HepG2 (cell line): ENCODE measurements around the gene CA10. TPM values are rescaled to one million over a fixed set of nuclear protein-coding genes. Genes with fewer than 3 reads are reported as not detected.

Source experiments
- ATAC-seq: fragments of 200-7000 bp; cut with Tn5 transposase; 3 replicates; pipeline ENCODE4 v1.9.1; 2020; ENCODE audit warnings: mild to moderate bottlenecking, moderate library complexity
- BruUV-seq: library from RNA; stranded (reverse); fragments of 400-500 nt; replicated peaks from 2 replicates; lab custom pipeline; 2021; lab: Mats Ljungman, UMichigan
- CTCF ChIA-PET: fragments of 300-600 bp; formaldehyde crosslinking; extraction: SDS; loops from one replicate; lab custom pipeline; 2021; ENCODE audit warnings: low total read pairs, inconsistent platforms, low intra/inter-chr PET ratio; lab: Yijun Ruan, JAX
- POLR2A ChIA-PET: fragments of 350-600 bp; sonication (Branson Sonifier 250); formaldehyde crosslinking; loops from one replicate; lab custom pipeline; 2020; ENCODE audit warnings: antibody characterized with exemption, inconsistent platforms; lab: Yijun Ruan, JAX
- DNase-seq: peaks from one replicate; pipeline ENCODE4 v3.0.0-alpha.2; 2015; ENCODE audit warnings: low spot score
- FAIRE-seq: peaks from 3 replicates; lab custom pipeline; 2011; peaks lifted over from hg19 to GRCh38; lab: Jason Lieb, UNC
- H2AFZ ChIP-seq: one replicate; pipeline ENCODE4 v1.6.1; 2011; ENCODE audit warnings: low read length, inconsistent platforms
- H3K27ac ChIP-seq: fragments of 300-600 bp; 3 replicates; pipeline ENCODE4 v1.8.0; 2011; ENCODE audit warnings: mixed run types, mild to moderate bottlenecking, mixed read lengths, low read length, inconsistent platforms; ENCODE audit not compliant: insufficient read depth; ENCODE audit errors: extremely low read length
- H3K27me3 ChIP-seq, 2 experiments: fragments of 200-600 bp in 1 of 2; 2 replicates in 1 of 2; 3 replicates in 1 of 2; pipeline versions ENCODE4 v1.6.0 to v1.8.0; 2011; ENCODE audit warnings: low read length in 2 of 2, mild to moderate bottlenecking in 2 of 2, moderate library complexity in 2 of 2, inconsistent platforms in 1 of 2; ENCODE audit not compliant: insufficient read depth in 2 of 2, control insufficient read depth in 1 of 2
- H3K36me3 ChIP-seq, 2 experiments: fragments of 200-600 bp in 1 of 2; replicated peaks in 1 of 2; 2 replicates in 1 of 2; 3 replicates in 1 of 2; pipeline versions ENCODE4 v1.5.1 to v1.8.0; 2011; ENCODE audit warnings: low read length in 2 of 2, inconsistent platforms in 1 of 2; ENCODE audit not compliant: insufficient read depth in 2 of 2, control insufficient read depth in 1 of 2
- H3K4me1 ChIP-seq: 2 replicates; pipeline ENCODE4 v1.5.1; 2012; ENCODE audit warnings: low read length, inconsistent platforms; ENCODE audit not compliant: insufficient read depth
- H3K4me2 ChIP-seq: 2 replicates; pipeline ENCODE4 v1.6.0; 2011; ENCODE audit warnings: low read depth, low read length, inconsistent platforms
- H3K4me3 ChIP-seq, 3 experiments: fragments of 200-600 bp in 1 of 3; sonication (generic), shearing (Covaris generic) in 1 of 3; replicated peaks in 1 of 3; 2 replicates each; pipeline ENCODE4 v1.5.1; 2011 to 2016; ENCODE audit warnings: low read length in 3 of 3, inconsistent platforms in 2 of 3, low read depth in 2 of 3, mild to moderate bottlenecking in 2 of 3, control low read depth in 1 of 3, mixed read lengths in 1 of 3; ENCODE audit not compliant: insufficient read depth in 1 of 3
- H3K79me2 ChIP-seq: one replicate; pipeline ENCODE4 v1.6.1; 2011; ENCODE audit warnings: low read length, inconsistent platforms; ENCODE audit not compliant: insufficient read depth
- H3K9ac ChIP-seq: 2 replicates; pipeline ENCODE4 v1.6.0; 2011; ENCODE audit warnings: mild to moderate bottlenecking, low read depth, low read length, inconsistent platforms; ENCODE audit not compliant: insufficient read depth
- H3K9me3 ChIP-seq: 2 replicates; pipeline ENCODE4 v1.5.1; 2012; ENCODE audit warnings: mild to moderate bottlenecking, low read length
- H4K20me1 ChIP-seq: 2 replicates; pipeline ENCODE4 v1.6.0; 2011; ENCODE audit warnings: inconsistent platforms, mild to moderate bottlenecking, low read length, moderate library complexity; ENCODE audit not compliant: insufficient read depth
- AGO2 ChIP-seq: fragments of 200-400 bp; formaldehyde crosslinking; optimal IDR thresholded peaks from 2 replicates; pipeline ENCODE3; 2017; ENCODE audit warnings: mild to moderate bottlenecking, low read depth, low read length, moderate library complexity
- CEBPB ChIP-seq: IDR thresholded peaks from 2 replicates; pipeline ENCODE4 v1.6.1; 2011; ENCODE audit warnings: low read depth, low read length, improper control_type of control experiment, borderline replicate concordance
- PCBP2 ChIP-seq: fragments of 200-400 bp; formaldehyde crosslinking; optimal IDR thresholded peaks from 2 replicates; pipeline ENCODE3; 2018; ENCODE audit warnings: low read length, low read depth; ENCODE audit not compliant: poor library complexity, severe bottlenecking
- RAD51 ChIP-seq: fragments of 450-650 bp; IDR thresholded peaks from 2 replicates; pipeline ENCODE4 v1.6.1; 2016; ENCODE audit warnings: borderline replicate concordance
- ZNF17 ChIP-seq: sonication (generic); formaldehyde crosslinking; IDR thresholded peaks from 2 replicates; pipeline ENCODE4 v1.5.0; 2020; ENCODE audit warnings: mild to moderate bottlenecking, missing genetic modification reagents
- WGBS: methylation state at CpG from one replicate; pipeline ENCODE4 v1.1.6; 2017; ENCODE audit warnings: low lambda C conversion rate; 5-methylcytosine and 5-hydroxymethylcytosine counted together
- in situ Hi-C: cut with HindIII; loops from 2 replicates; pipeline ENCODE4 v1.10.0; 2017; ENCODE audit warnings: low pct_unique_long_range_greater_than_20kb; ENCODE audit not compliant: extremely low pct_ligation_motif_present
- intact Hi-C: fragments of 100-400 bp; cut with micrococcal nuclease; formaldehyde crosslinking; loops from one replicate; pipeline ENCODE4 v1.10.0; 2022; ENCODE audit not compliant: unreplicated experiment
- polyA plus RNA-seq, 8 experiments: library from polyadenylated mRNA; depleted of rRNA in 3 of 8; stranded (reverse) in 7 of 8; unstranded in 1 of 8; fragments of >200 nt; fragmentation: Illumina TruSeq in 4 of 8; extraction: Trizol in 4 of 8; gene quantifications; 2 replicates each; pipeline versions ENCODE4 v1.2.1 to v1.2.3, GENCODE V29; 2011 to 2016; ENCODE audit warnings: low read depth in 4 of 8, missing spikeins in 1 of 8, mixed read lengths in 1 of 8; ENCODE audit not compliant: insufficient read depth in 1 of 8
- total RNA-seq, 5 experiments: library from RNA; depleted of rRNA; stranded (reverse); fragments of >200 nt; fragmentation: Illumina TruSeq; extraction: Trizol; gene quantifications; 2 replicates each; pipeline ENCODE4 v1.2.3, GENCODE V29; 2016; ENCODE audit warnings: low read depth in 1 of 5
- TF ChIP-seq, protein P1 (sequence below): sonication (generic); formaldehyde crosslinking; IDR thresholded peaks from 2 replicates; pipeline ENCODE4 v1.5.0; 2020; ENCODE audit warnings: missing genetic modification reagents
- TF ChIP-seq, protein P2 (sequence below): IDR thresholded peaks from 2 replicates; pipeline ENCODE4 v1.6.1; 2016

CA10 gene
- total and polyA plus RNA-seq, 2 of the 13 experiments (the other 11 are each of a cell fraction or from before 2014, with no cell fraction given): not detected

DNA sequence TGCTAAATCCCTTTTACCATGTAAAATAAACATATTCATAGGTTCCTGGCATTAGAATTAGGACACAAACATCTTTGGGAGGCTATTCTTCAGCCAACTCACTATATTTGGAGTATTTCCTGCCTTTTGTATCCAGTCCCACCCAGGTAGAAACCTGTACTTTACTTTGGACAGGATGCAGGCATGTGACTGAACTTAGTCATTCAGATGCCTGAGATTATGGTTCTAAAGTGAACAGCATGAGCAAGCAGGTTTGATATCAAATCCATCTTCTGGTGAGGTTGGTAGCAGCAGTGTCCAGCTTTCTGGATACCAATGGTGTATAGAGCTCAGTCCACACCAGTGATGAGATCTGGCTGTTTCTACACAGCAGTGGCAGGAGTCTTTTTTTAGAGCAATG, 20.2 kb downstream of the CA10 start:
- ATAC-seq: no peak

DNA sequence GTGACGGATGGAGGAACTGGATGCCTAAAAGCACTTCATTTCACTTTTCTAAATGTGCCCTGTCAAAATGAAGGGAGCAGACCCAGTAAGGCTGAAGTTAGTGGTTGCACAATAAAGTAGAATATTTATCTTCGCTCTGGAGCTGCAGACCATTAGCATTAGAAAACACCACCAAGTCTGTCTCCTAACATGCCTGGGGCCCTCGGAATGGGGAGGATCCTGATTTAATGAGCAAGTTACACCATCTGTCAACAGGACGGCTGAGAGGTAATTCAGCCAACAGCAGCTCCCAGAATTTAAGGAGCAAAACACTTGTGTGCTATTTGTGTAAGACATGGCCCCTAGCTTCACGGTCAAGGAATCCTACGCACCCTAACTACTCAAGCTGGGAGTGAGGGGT, 22.3 kb downstream of the CA10 start:
- ATAC-seq: no peak
- H3K4me3 ChIP-seq: no peak overlapping the region
- H3K27ac ChIP-seq: no peak overlapping the region
- no peaks in the 10 kb centered on the region for H3K9me3 ChIP-seq
- 16% methylated on average over 6 of the region's 6 CpGs for WGBS
- H3K4me2 ChIP-seq: no peak overlapping the region
- no peaks in the 10 kb centered on the region for H3K27me3 ChIP-seq
- H3K36me3 ChIP-seq: no peaks in the 10 kb centered on the region
- no TSS peak for BruUV-seq
- no peak for DNase-seq
- in situ Hi-C loops: no loop called here
- no peak overlapping the region for H2AFZ ChIP-seq
- H4K20me1 ChIP-seq: no peaks in the 10 kb centered on the region
- CTCF ChIA-PET: no interaction called here
- TF ChIP-seq, protein P1, sequence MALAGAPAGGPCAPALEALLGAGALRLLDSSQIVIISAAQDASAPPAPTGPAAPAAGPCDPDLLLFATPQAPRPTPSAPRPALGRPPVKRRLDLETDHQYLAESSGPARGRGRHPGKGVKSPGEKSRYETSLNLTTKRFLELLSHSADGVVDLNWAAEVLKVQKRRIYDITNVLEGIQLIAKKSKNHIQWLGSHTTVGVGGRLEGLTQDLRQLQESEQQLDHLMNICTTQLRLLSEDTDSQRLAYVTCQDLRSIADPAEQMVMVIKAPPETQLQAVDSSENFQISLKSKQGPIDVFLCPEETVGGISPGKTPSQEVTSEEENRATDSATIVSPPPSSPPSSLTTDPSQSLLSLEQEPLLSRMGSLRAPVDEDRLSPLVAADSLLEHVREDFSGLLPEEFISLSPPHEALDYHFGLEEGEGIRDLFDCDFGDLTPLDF (CRISPR knock-in tag): no peak
- TF ChIP-seq AGO2: no peak
- TF ChIP-seq, protein P2, sequence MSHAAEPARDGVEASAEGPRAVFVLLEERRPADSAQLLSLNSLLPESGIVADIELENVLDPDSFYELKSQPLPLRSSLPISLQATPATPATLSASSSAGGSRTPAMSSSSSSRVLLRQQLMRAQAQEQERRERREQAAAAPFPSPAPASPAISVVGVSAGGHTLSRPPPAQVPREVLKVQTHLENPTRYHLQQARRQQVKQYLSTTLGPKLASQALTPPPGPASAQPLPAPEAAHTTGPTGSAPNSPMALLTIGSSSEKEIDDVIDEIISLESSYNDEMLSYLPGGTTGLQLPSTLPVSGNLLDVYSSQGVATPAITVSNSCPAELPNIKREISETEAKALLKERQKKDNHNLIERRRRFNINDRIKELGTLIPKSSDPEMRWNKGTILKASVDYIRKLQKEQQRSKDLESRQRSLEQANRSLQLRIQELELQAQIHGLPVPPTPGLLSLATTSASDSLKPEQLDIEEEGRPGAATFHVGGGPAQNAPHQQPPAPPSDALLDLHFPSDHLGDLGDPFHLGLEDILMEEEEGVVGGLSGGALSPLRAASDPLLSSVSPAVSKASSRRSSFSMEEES (CRISPR knock-in tag): no peak
- 0 out of 2 replicates have a peak, but pooled peaks have one; percentile 24 for TF ChIP-seq CEBPB
- TF ChIP-seq, all 625 proteins: peak for 1
- no peak for FAIRE-seq
- POLR2A ChIA-PET: no interaction called here
- no peaks in the 10 kb centered on the region for H3K79me2 ChIP-seq
- no peaks in the 10 kb centered on the region for H3K4me1 ChIP-seq
- H3K9ac ChIP-seq: no peak overlapping the region
- intact Hi-C loops: no loop called here

More for the DNA sequence above, 20.2 kb downstream of the CA10 start:
- CTCF ChIA-PET: no interaction called here
- H3K79me2 ChIP-seq: no peaks in the 10 kb centered on the region
- no peaks in the 10 kb centered on the region for H3K9me3 ChIP-seq
- in situ Hi-C loops (no loop called here), intact Hi-C loops (no loop called here)
- no peaks in the 10 kb centered on the region for H3K36me3 ChIP-seq
- H3K27ac ChIP-seq: no peak overlapping the region
- TF ChIP-seq RAD51 (no peak), ZNF17 (CRISPR knock-in tag) (no peak), PCBP2 (no peak)
- H3K9ac ChIP-seq: no peak overlapping the region
- no peak overlapping the region for H3K4me2 ChIP-seq
- FAIRE-seq (no peak), DNase-seq (no peak)
- no peaks in the 10 kb centered on the region for H3K4me1 ChIP-seq
- H3K27me3 ChIP-seq: no peaks in the 10 kb centered on the region
- no peak overlapping the region for H2AFZ ChIP-seq
- POLR2A ChIA-PET: no interaction called here
- no peak overlapping the region for H3K4me3 ChIP-seq
- no peaks in the 10 kb centered on the region for H4K20me1 ChIP-seq
- no TSS peak for BruUV-seq
